Measurements from ENCODE around the gene PREPL.

- no peak for TF ChIP-seq SRF (IDR thresholded peaks at IDR 0.05; ENCODE audit: low read depth, low read length)
- TF ChIP-seq POLR2A (IDR thresholded peaks at IDR 0.05; ENCODE audit: control extremely low read depth in 1 of 2, low read depth in 2 of 2, low read length in 2 of 2): no peak
- no peak for TF ChIP-seq EGR1 (IDR thresholded peaks at IDR 0.05; ENCODE audit: borderline replicate concordance, low read depth, low read length)
- no peak for TF ChIP-seq MAFK (IDR thresholded peaks at IDR 0.05; ENCODE audit: low read depth, low read length)
- no peak for TF ChIP-seq POLR2AphosphoS5 (IDR thresholded peaks at IDR 0.05; ENCODE audit: low read depth, low read length)
Observed at GRCh38 chr2:44333994-44334393, 27.3 kb downstream of the PREPL start.

Measured in H1 (cell line).